Measurements from ENCODE around the gene TRMT10C.

Gene TRMT10C

GRCh38 chr3:101561630-101562328, at the start of gene TRMT10C:
Gene TRMT10C (plus strand): TSS chr3:101561868. CDS start chr3:101564782, 2,914 bp downstream.
- Histone ChIP-seq H3K9me3 (ENCODE audit: control insufficient read depth, insufficient read depth, low read length) (no peaks in the 10 kb centered on the region), H3K4me1 (ENCODE audit: control insufficient read depth, insufficient read depth, low read length) (no peaks in the 10 kb centered on the region; the same call in 1 of the 2 replicates), H3K27ac (ENCODE audit: low read length) (no peak within 1 kb of the TSS), H3K36me3 (ENCODE audit: control insufficient read depth, insufficient read depth, low read length) (no peaks in the 10 kb centered on the region; the same call in 1 of the 2 replicates), H3K4me3 (ENCODE audit: low read length) (peak within 1 kb of the TSS; percentile 93), H3K27me3 (ENCODE audit: control insufficient read depth, insufficient read depth, low read length) (no peaks in the 10 kb centered on the region)
- no CpG with 5 or more reads among the region's 35 CpGs for WGBS (ENCODE audit: insufficient coverage, insufficient read length)
- peak; percentile 84 for DNase-seq (ENCODE audit: low read depth, low spot score)

GRCh38 chr3:101512396-101512645, 49.3 kb upstream of the TRMT10C start:
- Histone ChIP-seq H3K4me1 (ENCODE audit: control insufficient read depth, insufficient read depth, low read length) (0 out of 2 replicates have a peak, but pooled peaks cover 1% of the 10 kb centered on the region), H3K27me3 (ENCODE audit: control insufficient read depth, insufficient read depth, low read length) (no peaks in the 10 kb centered on the region), H3K36me3 (ENCODE audit: control insufficient read depth, insufficient read depth, low read length) (no peaks in the 10 kb centered on the region), H3K9me3 (ENCODE audit: control insufficient read depth, insufficient read depth, low read length) (no peaks in the 10 kb centered on the region), H3K4me3 (ENCODE audit: low read length) (peak overlapping the region; percentile 46; the same call in 1 of the 2 replicates), H3K27ac (ENCODE audit: low read length) (no peak overlapping the region)
- no peak for DNase-seq (ENCODE audit: low read depth, low spot score)
- WGBS (ENCODE audit: insufficient coverage, insufficient read length) = no CpG with 5 or more reads among the region's 9 CpGs

DNA sequence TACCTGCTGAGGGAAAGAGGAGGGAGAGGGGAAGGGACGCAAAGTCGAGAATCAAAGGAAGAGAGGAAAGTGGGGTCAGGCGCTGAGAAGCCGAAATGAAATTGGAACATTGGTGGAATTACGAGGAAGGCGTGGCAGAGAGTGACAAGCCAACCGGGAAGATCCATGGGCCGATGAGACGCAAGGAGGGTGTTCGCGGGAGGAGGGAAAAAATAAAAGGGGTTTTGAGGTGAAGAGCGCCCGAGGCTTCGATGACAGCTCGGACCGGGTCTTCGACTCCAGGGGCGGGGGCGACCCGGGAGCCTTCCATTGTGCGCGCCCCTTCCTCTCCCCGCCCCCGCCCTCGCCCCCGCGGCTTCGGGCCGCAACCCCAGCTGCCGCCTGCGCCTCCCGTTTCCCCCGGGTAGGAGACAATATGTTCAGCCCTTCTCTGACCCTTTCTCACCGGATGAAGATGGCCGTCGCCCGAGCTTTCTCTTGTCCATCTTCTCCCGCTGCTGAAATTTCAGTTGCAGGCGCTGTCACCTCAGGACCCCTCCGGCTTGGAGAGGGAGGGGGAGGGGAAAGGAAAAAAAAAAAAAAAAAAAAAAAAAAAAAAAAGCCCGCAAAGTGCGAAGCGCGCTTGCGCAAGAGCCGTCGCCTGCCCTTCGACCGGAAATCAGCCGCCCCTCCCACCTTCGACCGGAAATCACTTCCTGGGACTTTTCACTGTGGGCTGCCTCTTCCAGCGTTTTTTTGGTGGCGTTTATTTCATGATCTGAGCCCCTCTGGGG, 48.8 kb upstream of the TRMT10C start, which contains the start of gene SENP7:
Gene SENP7 (minus strand): TSS at position 567 of the 773 bp plus-strand sequence. CDS start 82 bp downstream, at position 485.
- no peak within 1 kb of the TSS for H3K27ac ChIP-seq (ENCODE audit: low read length)

DNA sequence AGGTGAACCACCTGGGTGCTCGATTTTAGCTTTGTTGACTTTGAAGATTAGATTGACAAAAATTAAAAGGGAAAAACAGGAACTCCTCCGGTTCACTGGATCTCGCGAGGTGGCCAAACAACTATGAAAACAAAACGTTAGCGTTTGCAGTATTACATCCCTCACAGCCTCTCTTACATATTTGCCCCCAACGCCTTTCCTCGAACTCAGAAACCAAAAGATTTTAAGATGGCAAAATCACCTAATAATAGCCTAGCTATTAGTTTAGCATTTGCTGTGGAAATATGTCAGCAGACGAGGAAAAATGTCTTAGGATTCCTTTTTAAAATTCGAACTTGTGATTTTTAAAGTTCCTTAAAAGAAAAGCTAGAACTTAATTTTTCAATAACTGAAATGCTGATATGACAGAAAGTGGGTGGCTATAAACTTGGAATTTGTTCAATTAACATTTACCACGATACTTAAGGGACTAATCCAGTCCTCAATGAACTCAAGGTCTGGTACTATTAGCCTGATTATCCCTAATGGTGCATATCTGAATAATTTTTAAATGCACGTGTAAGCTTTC, 48.2 kb upstream of the TRMT10C start:
- Histone ChIP-seq H3K36me3 (ENCODE audit: control insufficient read depth, insufficient read depth, low read length) (no peaks in the 10 kb centered on the region), H3K4me1 (ENCODE audit: control insufficient read depth, insufficient read depth, low read length) (0 out of 2 replicates have a peak, but pooled peaks cover 1% of the 10 kb centered on the region), H3K27me3 (ENCODE audit: control insufficient read depth, insufficient read depth, low read length) (no peaks in the 10 kb centered on the region), H3K4me3 (ENCODE audit: low read length) (peak overlapping the region; percentile 16; the same call in 1 of the 2 replicates), H3K9me3 (ENCODE audit: control insufficient read depth, insufficient read depth, low read length) (no peaks in the 10 kb centered on the region), H3K27ac (ENCODE audit: low read length) (no peak overlapping the region)
- DNase-seq (ENCODE audit: low read depth, low spot score) = no peak
- no CpG with 5 or more reads among the region's 12 CpGs for WGBS (ENCODE audit: insufficient coverage, insufficient read length)

More for the DNA sequence above, 48.8 kb upstream of the TRMT10C start, which contains the start of gene SENP7:
- peak; percentile 54 for DNase-seq (ENCODE audit: low read depth, low spot score)
- H3K9me3 ChIP-seq (ENCODE audit: control insufficient read depth, insufficient read depth, low read length) = no peaks in the 10 kb centered on the region
- no peaks in the 10 kb centered on the region for H3K27me3 ChIP-seq (ENCODE audit: control insufficient read depth, insufficient read depth, low read length)
- H3K4me3 ChIP-seq (ENCODE audit: low read length) = peak within 1 kb of the TSS; percentile 46; the same call in 1 of the 2 replicates
- WGBS (ENCODE audit: insufficient coverage, insufficient read length) = no CpG with 5 or more reads among the region's 54 CpGs
- no peaks in the 10 kb centered on the region for H3K36me3 ChIP-seq (ENCODE audit: control insufficient read depth, insufficient read depth, low read length)
- H3K4me1 ChIP-seq (ENCODE audit: control insufficient read depth, insufficient read depth, low read length) = 0 out of 2 replicates have a peak, but pooled peaks cover 1% of the 10 kb centered on the region

DNA sequence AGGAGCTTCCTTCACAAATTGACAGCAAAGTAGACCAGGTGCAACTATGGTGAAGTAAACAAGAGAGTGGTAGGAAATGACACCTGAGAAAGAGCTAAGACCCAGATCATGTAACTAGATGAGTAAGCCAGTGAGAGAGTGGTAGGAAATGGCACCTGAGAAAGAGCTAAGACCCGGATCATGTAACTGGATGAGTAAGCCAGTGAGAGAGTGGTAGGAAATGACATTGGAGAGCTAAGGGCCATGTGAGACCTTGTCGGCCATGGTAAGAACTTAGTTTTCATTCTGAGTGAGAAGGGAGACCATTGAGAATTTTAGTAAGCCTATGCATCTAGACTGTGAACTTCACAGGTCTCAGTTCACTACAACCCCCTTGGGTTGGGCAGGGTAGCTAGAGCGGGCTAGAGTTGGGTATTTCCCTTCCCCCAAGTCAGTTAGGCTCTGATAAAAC, 43.2 kb upstream of the TRMT10C start:
- DNase-seq (ENCODE audit: low read depth, low spot score) = no peak
- H3K9me3 ChIP-seq (ENCODE audit: control insufficient read depth, insufficient read depth, low read length) = no peaks in the 10 kb centered on the region
- no peaks in the 10 kb centered on the region for H3K4me1 ChIP-seq (ENCODE audit: control insufficient read depth, insufficient read depth, low read length)
- H3K36me3 ChIP-seq (ENCODE audit: control insufficient read depth, insufficient read depth, low read length) = no peaks in the 10 kb centered on the region
- WGBS (ENCODE audit: insufficient coverage, insufficient read length) = no CpG with 5 or more reads among the region's 3 CpGs
- no peak overlapping the region for H3K4me3 ChIP-seq (ENCODE audit: low read length)
- no peaks in the 10 kb centered on the region for H3K27me3 ChIP-seq (ENCODE audit: control insufficient read depth, insufficient read depth, low read length)
- no peak overlapping the region for H3K27ac ChIP-seq (ENCODE audit: low read length)

- DNase-seq (ENCODE audit: low read depth, low spot score) = no peak
- Histone ChIP-seq H3K27ac (ENCODE audit: low read length) (no peak overlapping the region), H3K36me3 (ENCODE audit: control insufficient read depth, insufficient read depth, low read length) (no peaks in the 10 kb centered on the region), H3K9me3 (ENCODE audit: control insufficient read depth, insufficient read depth, low read length) (no peaks in the 10 kb centered on the region), H3K4me3 (ENCODE audit: low read length) (no peak overlapping the region), H3K27me3 (ENCODE audit: control insufficient read depth, insufficient read depth, low read length) (no peaks in the 10 kb centered on the region), H3K4me1 (ENCODE audit: control insufficient read depth, insufficient read depth, low read length) (no peaks in the 10 kb centered on the region)
- WGBS (ENCODE audit: insufficient coverage, insufficient read length) = no CpG with 5 or more reads among the region's 6 CpGs
These were observed 41.8 kb upstream of the TRMT10C start for GRCh38 chr3:101519685-101520365.

- no CpG with 5 or more reads among the region's 4 CpGs for WGBS (ENCODE audit: insufficient coverage, insufficient read length)
- no peak overlapping the region for H3K4me3 ChIP-seq (ENCODE audit: low read length)
- H3K9me3 ChIP-seq (ENCODE audit: control insufficient read depth, insufficient read depth, low read length) = no peaks in the 10 kb centered on the region
- H3K36me3 ChIP-seq (ENCODE audit: control insufficient read depth, insufficient read depth, low read length) = no peaks in the 10 kb centered on the region
- no peak overlapping the region for H3K27ac ChIP-seq (ENCODE audit: low read length)
- H3K4me1 ChIP-seq (ENCODE audit: control insufficient read depth, insufficient read depth, low read length) = no peaks in the 10 kb centered on the region
- no peaks in the 10 kb centered on the region for H3K27me3 ChIP-seq (ENCODE audit: control insufficient read depth, insufficient read depth, low read length)
- no peak for DNase-seq (ENCODE audit: low read depth, low spot score)
These were observed 40.4 kb upstream of the TRMT10C start for GRCh38 chr3:101521211-101521701.

GRCh38 chr3:101527441-101527840, 34.2 kb upstream of the TRMT10C start:
- H3K27ac ChIP-seq (ENCODE audit: low read length) = no peak overlapping the region

DNA sequence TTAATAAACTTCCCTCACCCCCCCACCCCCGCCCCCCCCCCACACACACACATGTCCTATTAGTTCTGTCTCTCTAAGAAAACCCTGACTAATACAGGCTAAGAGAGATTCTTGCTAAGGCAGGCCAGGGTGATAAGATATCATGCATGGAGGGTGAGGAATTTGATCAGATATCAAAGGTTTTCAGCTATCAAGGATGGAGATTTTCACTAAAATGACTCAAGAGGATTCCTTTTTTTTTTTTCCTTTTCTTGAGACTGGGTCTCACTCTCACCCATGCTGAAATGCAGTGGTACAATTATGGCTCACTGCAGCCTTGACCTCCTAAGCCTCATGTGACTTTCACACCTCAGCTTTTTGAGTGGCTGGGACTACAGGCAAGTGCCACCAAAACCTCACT, 33.8 kb upstream of the TRMT10C start:
- H3K27me3 ChIP-seq (ENCODE audit: control insufficient read depth, insufficient read depth, low read length) = no peaks in the 10 kb centered on the region
- no CpG with 5 or more reads among the region's 1 CpG for WGBS (ENCODE audit: insufficient coverage, insufficient read length)
- H3K36me3 ChIP-seq (ENCODE audit: control insufficient read depth, insufficient read depth, low read length) = no peaks in the 10 kb centered on the region
- no peak overlapping the region for H3K4me3 ChIP-seq (ENCODE audit: low read length)
- no peak overlapping the region for H3K27ac ChIP-seq (ENCODE audit: low read length)
- H3K9me3 ChIP-seq (ENCODE audit: control insufficient read depth, insufficient read depth, low read length) = peaks cover 1% of the 10 kb centered on the region
- H3K4me1 ChIP-seq (ENCODE audit: control insufficient read depth, insufficient read depth, low read length) = no peaks in the 10 kb centered on the region
- DNase-seq (ENCODE audit: low read depth, low spot score) = no peak

More at GRCh38 chr3:101527441-101527840, 34.2 kb upstream of the TRMT10C start:
- DNase-seq (ENCODE audit: low read depth, low spot score) = no peak
- Histone ChIP-seq H3K27me3 (ENCODE audit: control insufficient read depth, insufficient read depth, low read length) (no peaks in the 10 kb centered on the region), H3K36me3 (ENCODE audit: control insufficient read depth, insufficient read depth, low read length) (no peaks in the 10 kb centered on the region), H3K4me3 (ENCODE audit: low read length) (no peak overlapping the region), H3K9me3 (ENCODE audit: control insufficient read depth, insufficient read depth, low read length) (peaks cover 1% of the 10 kb centered on the region), H3K4me1 (ENCODE audit: control insufficient read depth, insufficient read depth, low read length) (no peaks in the 10 kb centered on the region)
- no CpG with 5 or more reads among the region's 4 CpGs for WGBS (ENCODE audit: insufficient coverage, insufficient read length)

All from iPS DF 6.9 (cell line).